GM20431 (cell line): ENCODE measurements around the gene GFRA4.

Experiments used
- in situ Hi-C: fragments of 300-500 bp; cut with MseI, MboI; formaldehyde crosslinking; loops from one replicate; pipeline ENCODE4 v1.15.0; 2020; ENCODE audit warnings: low sequenced_read_pairs; ENCODE audit not compliant: unreplicated experiment

GFRA4 gene

DNA sequence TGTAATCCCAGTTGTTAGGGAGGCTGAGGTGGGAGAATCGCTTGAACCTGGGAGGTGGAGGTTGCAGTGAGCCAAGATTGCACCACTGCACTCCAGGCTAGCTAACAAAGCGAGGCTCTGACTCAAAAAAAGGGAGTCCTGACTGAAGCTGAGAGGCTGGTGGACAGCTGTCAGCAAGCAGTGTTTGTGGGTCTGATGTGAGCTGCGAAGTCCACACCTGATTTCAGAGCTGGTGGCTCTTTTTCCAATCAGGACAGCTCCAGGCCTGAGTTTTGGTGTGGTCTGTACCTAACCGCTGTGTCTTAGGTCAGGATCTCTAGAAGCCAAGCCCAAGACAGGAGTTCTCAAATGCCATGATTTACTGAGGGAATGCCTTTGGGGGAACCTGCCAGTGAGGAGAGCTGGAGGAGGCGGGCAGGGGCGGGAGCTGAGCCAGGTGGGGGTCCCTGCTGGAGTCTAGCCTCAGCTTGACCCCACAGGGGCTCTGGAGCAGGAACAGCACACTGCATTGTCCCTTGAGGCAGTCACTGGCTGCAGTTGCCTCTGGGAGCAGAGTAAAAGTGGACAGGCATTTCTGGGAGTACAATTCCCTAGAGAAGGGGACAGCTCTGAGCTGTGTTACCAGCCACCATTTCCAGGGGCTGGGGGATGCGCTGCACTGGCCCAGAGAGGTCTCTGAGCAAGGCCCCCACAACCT lies 5.0 kb downstream of the GFRA4 start:
- in situ Hi-C loops: no loop called here

DNA sequence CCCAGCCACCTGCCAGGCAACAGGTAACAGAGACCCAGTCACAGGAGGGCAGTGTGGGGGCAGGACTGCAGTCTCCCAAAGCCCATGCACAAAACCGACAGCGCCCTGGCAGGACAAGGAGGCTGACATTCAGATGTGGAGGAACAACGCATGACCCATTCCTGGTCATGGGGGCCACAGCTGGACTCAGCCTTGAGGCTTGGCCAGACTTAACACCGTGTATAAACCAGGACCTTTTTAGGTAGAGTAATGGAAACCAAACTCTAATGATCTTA lies 8.1 kb downstream of the GFRA4 start:
- in situ Hi-C loops: no loop called here

DNA sequence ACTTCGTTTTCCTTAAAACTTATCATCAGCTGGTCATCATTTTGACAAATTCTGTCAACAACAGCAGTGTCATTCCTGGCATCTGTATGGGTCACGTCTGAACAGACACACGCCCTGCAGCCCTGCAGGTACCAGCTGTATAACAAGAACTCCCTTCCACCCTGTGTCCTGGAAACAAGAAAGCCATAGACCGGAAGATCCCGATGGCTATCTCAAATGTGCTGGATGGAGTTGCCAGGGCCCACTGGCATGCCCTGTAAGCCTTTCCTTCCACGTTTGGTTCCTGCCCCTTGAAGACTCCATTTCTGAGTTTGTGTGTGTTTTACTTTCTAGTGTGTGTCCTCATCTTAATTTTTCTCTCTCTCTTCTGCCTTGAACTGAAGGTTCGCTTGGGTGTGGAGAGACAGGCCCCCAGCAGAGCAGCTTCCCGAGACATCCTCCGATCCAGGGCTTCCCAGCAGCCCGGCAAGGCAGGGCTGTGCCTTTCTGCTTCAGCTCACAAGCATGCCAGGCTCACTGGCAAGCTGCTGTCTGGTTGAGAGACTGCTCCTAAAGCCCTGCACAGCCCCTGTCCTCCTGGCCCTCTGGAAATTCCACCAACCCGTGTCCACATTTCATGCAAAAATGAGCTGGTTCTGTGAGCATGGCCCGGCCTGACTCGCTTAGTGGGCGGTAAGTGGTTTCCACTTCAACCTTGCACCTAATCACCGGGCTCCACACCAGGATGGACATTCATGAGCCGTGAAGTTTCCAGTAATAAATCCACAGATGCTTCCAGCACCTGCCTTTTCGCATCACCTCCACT lies 8.7 kb downstream of the GFRA4 start:
- in situ Hi-C loops: no loop called here

DNA sequence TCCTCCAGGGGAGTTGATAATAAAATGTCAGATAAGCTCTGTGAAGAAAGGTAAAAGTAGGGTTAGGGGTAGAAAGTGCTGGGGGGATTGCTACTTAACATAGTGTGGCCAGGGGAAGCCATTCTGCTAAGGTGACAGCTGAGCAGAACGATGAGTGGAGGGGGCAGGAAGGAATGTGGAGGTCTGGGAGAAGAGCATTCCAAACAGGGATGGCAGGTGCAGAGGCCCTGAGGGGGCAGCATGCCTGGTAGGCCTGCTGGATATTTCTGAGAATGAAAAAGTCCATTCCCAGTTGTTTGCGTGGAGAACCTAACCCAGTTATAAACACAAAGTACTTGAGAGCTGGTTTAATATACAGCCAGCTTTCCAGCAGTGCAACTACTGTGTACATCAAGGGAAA lies 9.3 kb downstream of the GFRA4 start:
- in situ Hi-C loops: no loop called here

DNA sequence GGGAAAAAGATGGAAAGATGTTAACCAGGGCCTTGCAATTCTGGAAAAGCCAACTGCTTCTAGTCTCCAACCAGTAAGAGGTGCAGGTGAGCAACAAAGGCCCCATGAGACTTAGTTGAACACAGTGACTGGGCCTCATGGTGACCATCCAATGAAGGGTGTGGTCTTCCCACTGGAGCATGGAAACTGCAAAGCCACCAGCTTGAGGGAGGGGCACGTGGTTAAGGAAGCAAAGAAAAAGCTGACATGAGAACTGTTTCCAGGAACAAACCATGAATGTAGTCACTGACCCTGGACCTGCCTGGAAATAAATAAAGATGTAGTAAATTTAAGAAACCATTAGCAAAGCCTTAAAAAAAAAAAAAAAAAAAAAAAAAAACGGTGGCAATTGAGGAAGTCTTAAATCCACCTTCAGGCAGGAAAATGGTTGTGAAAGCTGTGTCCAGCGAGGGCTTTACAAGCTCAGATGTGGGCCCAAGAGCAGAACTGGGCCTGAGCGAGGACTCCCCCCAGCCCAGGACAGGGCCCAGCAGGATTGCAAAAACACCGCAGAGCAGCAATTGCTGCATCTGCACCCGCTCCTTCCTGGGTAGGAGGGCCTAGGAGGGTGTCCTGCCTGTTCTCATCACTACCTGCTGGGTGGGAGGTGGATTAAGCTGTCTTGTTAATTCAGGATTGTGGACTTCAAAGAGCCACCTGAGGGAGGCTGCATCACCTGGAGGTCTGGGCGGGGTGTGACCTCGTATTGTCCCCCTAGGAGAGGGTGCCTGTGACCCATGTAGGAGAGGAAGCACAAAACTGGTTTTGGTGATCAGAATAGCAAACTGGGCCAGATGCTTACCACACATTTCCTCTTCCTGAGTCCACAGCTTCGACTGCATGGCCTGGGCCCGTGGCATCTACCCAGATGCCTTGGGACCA lies 10.3 kb downstream of the GFRA4 start:
- in situ Hi-C loops: no loop called here

DNA sequence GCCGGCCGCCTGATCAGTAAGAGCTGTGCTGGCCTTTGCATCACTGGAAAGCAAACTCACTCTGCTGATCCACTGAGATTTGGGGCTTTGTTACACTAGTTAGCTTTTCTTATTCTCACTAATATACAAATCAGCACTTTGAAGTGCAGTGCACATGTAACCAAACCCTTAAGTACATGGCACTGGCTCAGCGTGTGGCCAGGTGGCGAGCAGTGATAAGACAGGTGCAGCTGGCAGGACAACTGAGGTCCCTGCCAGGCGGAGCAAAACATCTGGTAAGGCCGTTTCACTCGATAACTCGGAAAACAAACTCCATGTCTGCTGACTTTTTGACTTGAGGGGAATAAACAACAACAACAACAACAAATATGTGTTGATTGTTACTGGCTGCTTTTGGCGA lies 11.0 kb downstream of the GFRA4 start:
- in situ Hi-C loops: no loop called here

DNA sequence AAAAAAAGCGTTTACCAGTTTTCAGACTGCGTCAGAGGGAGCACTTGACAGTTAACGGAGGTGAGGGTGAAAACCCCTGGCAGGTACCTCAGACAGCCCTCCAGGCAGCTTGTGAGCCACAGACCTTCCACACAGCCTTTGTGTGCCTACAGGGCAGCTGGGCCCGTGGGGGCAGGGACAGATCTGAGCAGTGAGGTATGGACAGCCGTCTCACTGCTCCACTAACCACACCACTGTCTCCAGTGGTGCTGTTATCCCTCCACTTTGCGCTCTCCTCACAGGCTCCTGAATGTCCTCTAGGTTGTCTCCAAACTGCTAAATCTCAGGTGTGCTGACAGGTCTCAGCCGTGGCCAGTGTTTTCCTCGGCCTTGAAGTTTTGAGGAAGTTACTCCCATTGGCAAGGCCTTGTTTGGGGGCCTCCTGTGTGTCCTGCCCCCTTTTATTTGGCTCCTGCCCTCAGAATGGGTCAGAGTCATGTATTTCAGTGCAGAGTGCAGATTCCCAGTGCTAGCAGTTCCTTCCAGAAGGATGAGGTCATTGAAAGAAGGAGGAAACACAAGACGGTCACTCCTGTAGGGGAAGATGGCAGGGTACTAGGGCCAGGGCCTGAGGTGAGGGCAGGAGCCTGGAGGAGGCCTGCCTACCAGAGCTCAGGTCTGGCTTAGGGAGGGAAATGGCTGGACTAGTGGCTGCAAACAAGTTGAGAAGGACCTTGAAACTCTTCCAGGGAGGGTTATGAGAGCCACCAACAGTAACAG lies 11.8 kb downstream of the GFRA4 start:
- in situ Hi-C loops: no loop called here

DNA sequence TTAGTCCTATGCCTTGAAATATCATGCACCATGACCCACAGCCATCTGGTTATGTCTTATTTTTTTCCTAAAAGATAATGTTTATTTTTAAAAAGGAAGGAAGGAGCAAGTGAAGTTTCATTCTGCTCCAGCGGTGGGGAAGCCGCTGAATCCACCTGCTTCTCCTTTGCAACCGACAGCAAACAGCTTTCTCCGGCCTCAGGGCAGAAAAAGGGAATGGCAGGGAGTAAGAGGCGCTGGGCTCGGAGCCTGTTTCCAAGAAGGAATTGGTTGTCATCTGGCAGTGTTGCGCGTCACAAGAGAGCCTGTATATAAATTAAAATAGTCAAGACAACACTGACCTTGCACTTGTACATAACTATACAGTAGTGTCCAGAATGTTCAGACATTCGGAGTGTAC lies 14.2 kb downstream of the GFRA4 start:
- in situ Hi-C loops: no loop called here

DNA sequence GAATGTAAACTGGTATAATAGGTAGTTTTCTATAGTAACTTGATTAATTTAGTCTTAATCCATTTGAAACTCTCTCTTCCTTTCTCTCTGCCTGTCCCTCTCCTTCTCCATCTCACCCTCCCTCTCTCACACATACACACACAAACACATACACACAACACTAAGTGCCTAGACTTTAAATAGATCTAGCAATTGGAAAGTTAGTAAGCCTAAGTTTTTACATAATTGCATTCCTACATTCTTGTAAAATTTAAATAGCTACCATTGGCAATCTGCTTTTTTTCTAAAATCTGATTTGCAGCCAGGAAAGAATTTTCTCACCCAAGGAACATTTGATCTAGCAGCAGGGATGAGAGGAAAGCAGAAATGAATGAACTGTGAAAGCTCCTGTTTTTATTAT lies 15.7 kb downstream of the GFRA4 start:
- in situ Hi-C loops: no loop called here

DNA sequence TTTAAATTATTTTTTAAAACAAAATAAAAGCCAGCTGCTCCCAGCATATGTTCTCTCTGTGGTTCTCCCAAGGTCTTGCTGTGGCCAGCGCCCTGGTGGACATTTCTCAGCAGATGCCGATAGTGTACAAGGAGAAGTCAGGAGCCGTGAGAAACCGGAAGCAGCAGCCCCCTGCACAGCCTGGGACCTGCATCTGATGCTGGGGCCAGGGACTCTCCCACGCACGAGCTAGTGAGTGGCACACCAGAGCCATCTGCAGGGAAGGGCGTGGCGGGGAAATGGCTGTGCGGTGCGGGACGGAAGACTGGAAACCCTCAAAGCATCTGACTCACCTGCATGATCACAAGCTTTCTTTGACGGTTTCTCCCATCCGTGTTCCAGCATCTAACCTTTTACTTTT lies 16.5 kb downstream of the GFRA4 start:
- in situ Hi-C loops: no loop called here

DNA sequence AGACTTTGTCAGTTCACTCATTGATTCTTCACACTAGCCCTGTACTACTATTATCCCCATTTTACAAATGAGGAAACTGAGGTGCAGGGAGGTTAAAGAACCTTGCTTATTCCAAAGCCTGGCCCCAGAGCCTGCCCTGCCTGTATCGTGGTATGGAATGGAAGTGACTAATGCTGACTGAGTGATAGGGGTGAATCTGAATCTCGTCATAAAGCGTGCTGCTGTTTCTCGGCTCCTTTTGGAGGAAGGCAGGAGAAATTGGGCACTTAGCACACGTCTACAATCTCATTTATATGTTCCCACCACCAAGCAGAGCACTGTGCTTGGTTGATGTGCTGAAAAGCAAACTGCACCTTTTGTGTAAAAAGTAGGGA lies 17.1 kb downstream of the GFRA4 start:
- in situ Hi-C loops: no loop called here

DNA sequence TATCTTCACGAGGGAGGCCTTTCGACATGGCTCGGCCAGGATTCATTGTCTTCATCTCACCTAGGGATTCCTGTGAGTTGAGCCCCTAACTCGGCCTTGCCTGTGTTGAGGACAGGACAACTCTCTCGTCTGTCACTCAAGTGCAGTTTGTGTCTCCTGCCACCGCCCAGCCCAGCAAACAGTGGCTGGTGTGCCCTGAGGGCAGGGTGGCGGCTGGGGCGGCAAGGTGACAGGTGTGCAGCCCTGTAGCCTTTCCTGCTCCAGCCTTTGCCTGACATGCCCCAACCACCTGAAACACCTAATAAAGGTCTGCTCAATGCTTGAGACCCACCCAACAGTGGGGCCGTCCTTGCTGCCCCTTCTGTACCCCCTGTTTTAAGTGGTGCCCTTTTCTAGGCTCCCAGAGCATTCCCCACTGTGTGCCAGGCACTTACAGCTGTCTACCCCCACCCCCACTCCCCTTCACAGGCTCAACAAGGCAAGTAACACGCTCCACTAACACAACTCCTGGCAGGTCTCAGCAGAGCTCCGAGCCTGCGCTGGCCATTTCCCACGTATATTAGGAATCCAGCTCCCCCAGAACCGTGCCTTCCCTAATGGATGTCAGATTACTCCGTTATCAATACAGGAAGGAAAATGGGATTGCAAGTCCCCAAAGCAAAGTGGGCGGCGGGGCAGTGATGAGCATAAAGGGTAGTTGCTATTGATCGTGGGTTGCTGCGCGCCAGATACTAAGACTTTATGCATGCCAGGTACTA lies 17.7 kb downstream of the GFRA4 start:
- in situ Hi-C loops: no loop called here

DNA sequence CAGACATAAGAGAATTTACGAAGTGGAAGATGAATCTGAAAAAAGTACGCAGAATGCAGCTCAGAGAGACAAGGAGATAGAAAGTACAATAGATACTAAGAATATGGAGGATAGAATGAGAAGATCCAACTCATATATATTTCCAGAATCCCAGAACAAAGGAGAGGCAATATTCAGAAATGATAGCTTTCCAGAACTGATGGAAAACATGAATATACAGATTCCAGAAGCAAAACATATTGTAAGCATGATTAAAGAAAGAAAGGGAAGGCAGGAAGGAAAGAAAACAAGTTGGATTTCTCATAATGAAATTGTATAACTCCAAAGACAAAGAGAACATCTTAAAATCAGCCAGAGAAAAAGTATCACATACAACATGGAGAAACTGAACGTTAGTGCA lies 22.9 kb downstream of the GFRA4 start:
- in situ Hi-C loops: no loop called here

DNA sequence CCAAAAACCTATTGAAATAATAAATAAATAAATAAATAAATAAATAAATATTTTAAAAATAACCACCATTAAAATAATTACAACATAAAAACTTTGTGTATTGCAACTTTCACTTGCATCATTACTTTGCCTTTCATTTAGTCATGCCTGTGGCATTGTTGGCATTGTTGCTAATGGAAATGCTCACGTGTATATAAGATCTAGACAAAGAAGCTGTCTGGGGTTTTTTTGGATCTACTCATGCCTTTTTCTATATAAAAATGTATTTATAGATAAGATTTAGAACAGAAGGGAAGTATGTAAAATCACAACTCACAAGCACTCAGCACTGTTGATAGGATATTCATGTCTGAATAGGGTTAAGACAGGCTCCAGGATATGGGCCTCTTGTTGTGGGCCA lies 27.9 kb downstream of the GFRA4 start:
- in situ Hi-C loops: no loop called here

DNA sequence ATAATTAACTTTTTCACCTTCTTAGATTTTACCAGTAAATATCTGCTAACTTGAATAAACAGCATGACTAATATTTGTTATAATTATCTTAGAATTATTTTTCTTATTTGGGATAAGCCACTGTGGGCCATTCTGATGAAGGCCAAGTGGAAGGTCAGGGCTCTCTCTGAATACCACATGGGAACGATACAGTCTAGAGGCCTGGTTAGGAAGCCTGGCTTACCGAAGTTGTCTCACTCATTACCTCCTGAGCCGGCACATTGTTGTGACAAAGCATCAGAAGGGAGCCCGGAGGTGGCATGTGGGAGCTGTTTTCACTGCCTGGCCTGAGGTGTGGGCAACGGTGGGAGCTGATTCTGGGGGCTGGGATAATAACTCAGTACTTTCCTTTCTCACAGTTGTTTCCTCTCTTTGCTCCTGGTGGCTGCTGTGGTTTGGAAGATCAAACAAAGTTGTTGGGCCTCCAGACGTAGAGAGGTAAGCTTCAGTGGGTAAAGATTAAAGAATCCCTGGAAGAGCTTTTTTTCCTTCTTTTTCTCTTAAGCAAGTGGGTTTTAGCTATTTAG lies 29.2 kb downstream of the GFRA4 start:
- in situ Hi-C loops: no loop called here

DNA sequence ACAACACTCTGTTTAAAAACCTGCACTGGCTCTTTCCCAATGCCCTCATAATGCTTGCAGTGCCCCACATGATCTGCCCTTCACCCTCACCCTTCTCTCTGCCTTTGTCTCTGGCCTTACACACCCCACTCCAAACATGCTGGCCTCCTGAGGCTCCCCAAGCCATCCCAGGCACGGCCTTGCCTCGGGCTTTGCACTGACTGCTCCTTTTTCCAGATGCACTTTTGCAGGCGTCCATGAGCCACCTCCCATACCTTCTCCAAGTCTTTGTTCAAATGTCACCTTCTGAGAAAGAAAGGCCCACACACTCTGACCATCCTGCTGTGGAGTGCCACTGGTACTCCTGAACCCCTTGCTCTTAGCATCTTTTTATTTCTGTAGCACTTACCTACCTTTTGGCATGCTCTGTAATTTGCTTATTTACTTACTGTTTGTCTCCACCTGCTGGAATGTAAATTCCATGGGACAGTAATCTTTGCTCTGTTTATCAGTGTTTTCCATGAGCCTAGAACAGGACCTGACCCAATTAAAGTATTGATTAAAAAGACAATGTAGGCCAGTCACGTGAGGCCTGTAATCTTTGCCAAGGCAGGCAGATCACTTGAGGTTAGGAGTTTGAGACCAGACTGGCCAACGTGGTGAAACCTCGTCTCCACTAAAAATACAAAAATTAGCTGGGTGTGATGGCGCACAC lies 30.7 kb downstream of the GFRA4 start:
- in situ Hi-C loops: no loop called here

DNA sequence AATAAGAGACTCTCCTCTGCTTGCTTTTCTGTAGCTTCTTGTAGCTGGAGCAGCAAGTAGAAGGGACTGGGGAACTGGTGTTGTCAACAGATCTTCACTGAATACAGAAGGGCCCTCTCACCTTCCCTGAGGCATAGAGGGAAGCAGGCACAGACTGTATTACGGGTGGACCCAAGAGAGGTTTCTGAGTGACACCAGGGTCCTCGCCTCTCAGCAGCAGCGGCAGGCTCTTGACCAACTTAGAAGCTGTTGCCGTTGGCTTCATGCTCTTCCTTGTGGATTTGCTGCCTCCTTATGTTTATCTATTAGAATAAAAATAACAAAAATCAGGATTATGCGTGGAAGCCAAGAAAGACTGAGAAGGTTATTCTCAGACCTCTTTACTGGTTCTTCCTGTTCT lies 31.7 kb downstream of the GFRA4 start:
- in situ Hi-C loops: no loop called here

DNA sequence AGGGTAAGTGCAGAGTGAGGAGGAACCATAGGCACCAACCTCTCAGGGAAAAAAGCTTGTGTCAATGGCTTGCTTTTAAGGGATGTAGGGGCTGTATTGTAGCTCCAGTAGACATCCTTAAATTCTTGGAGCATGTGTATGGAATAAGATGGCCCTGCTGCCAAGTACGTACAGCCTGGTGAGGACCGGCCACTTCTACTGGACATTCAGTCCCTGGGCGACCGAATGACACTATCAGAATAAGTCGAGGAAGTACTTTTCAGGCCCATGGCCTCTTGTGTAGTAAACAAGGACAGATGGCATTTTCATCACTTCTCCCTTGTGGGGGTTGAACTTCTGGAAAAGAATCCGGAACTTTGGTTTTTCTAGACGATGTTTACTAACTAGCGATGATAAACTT lies 32.8 kb downstream of the GFRA4 start:
- in situ Hi-C loops: no loop called here

DNA sequence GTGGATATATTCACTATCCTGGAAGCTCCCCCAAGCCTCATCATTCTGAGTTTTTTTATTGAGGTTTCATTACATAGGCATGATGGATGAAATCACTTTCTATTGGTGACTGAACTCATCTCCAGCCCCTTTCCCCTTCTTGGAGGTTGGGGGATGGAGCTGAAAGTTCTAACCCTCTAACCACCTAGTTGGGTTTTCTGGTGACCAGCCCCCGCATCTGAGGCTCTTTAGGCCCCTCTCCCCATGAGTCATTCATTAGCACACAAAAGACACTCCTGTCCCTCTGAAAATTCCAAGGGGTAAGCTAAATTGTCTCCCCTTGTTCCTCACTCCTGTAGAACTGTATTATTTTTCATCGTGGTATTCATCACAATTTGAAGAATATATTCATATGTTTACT lies 33.3 kb downstream of the GFRA4 start:
- in situ Hi-C loops: no loop called here
